ENCODE results near the gene WNT9A. TPM values are rescaled to one million over a fixed set of nuclear protein-coding genes. Genes with fewer than 3 reads are reported as not detected.
"Not testable (repeated sequence)": the region's sequence is repeated elsewhere in the genome, so short reads cannot be mapped to it uniquely, and the experiment has no call there.

The WNT9A gene
- total RNA-seq, 2 donors from 2014 or later = 1.4 to 2.0 TPM

- H3K4me3 ChIP-seq; H3K27me3 ChIP-seq (replicated peaks; ENCODE audit: insufficient read depth); H3K9me3 ChIP-seq; H3K4me1 ChIP-seq (replicated peaks); H3K36me3 ChIP-seq; DNase-seq (ENCODE audit: low spot score); intact Hi-C loops (cut with DNase I); H3K27ac ChIP-seq: not testable (repeated sequence)
- WGBS = 89% methylated on average over 18 of the region's 19 CpGs
Measured at GRCh38 chr1:227972283-227972679, 24.5 kb upstream of the WNT9A start.

GRCh38 chr1:227971643-227972282 is 24.0 kb upstream of the WNT9A start:
- intact Hi-C loops (cut with DNase I); H3K9me3 ChIP-seq; DNase-seq (ENCODE audit: low spot score); H3K27me3 ChIP-seq (replicated peaks; ENCODE audit: insufficient read depth); H3K36me3 ChIP-seq; H3K4me1 ChIP-seq (replicated peaks); H3K27ac ChIP-seq; H3K4me3 ChIP-seq: not testable (repeated sequence)
- WGBS = 85% methylated on average over 23 of the region's 27 CpGs

GRCh38 chr1:227971216-227971615 is 23.5 kb upstream of the WNT9A start:
- H3K4me3 ChIP-seq; H3K4me1 ChIP-seq (replicated peaks); H3K36me3 ChIP-seq; H3K9me3 ChIP-seq; DNase-seq (ENCODE audit: low spot score); intact Hi-C loops (cut with DNase I); H3K27me3 ChIP-seq (replicated peaks; ENCODE audit: insufficient read depth); H3K27ac ChIP-seq: not testable (repeated sequence)
- WGBS = 97% methylated on average over 6 of the region's 17 CpGs

- H3K27ac ChIP-seq; DNase-seq (ENCODE audit: low spot score); intact Hi-C loops (cut with DNase I); H3K36me3 ChIP-seq; H3K9me3 ChIP-seq; H3K4me1 ChIP-seq (replicated peaks); H3K4me3 ChIP-seq; H3K27me3 ChIP-seq (replicated peaks; ENCODE audit: insufficient read depth): not testable (repeated sequence)
- WGBS = 89% methylated on average over 36 of the region's 36 CpGs
Measured at GRCh38 chr1:227970076-227970995, 22.6 kb upstream of the WNT9A start.

GRCh38 chr1:227967815-227968214 is 20.1 kb upstream of the WNT9A start:
- H3K27ac ChIP-seq; intact Hi-C loops (cut with DNase I); H3K27me3 ChIP-seq (replicated peaks; ENCODE audit: insufficient read depth); DNase-seq (ENCODE audit: low spot score); H3K4me3 ChIP-seq; H3K36me3 ChIP-seq; H3K9me3 ChIP-seq; H3K4me1 ChIP-seq (replicated peaks): not testable (repeated sequence)
- 93% methylated on average over 5 of the region's 5 CpGs for WGBS

- H3K36me3 ChIP-seq; H3K4me3 ChIP-seq; H3K9me3 ChIP-seq; H3K27ac ChIP-seq; H3K4me1 ChIP-seq (replicated peaks); H3K27me3 ChIP-seq (replicated peaks; ENCODE audit: insufficient read depth); DNase-seq (ENCODE audit: low spot score); intact Hi-C loops (cut with DNase I): not testable (repeated sequence)
- WGBS = 100% methylated on average over 2 of the region's 2 CpGs
Measured at GRCh38 chr1:227966733-227967132, 19.0 kb upstream of the WNT9A start.

GRCh38 chr1:227961651-227962466 is 14.1 kb upstream of the WNT9A start:
- TF ChIP-seq CTCF (IDR thresholded peaks at IDR 0.05) (no peak), POLR2AphosphoS5 (IDR thresholded peaks at IDR 0.05) (no peak), POLR2A (IDR thresholded peaks at IDR 0.05) (no peak)
- no peak overlapping the region for H3K4me3 ChIP-seq
- H3K27ac ChIP-seq = no peak overlapping the region
- no peaks in the 10 kb centered on the region for H3K36me3 ChIP-seq
- no peaks in the 10 kb centered on the region for H3K9me3 ChIP-seq
- 47% methylated on average over 4 of the region's 4 CpGs for WGBS
- intact Hi-C loops (cut with DNase I) = no loop called here
- H3K27me3 ChIP-seq (replicated peaks; ENCODE audit: insufficient read depth) = no peaks in the 10 kb centered on the region
- no peaks in the 10 kb centered on the region for H3K4me1 ChIP-seq (replicated peaks)
- no peak for DNase-seq (ENCODE audit: low spot score)
